GM23338 (cell line): Measurements from ENCODE around the gene TIMM44. TPM values are rescaled to one million over a fixed set of nuclear protein-coding genes. Genes with fewer than 3 reads are reported as not detected.

Experiments used
- ATAC-seq: fragments of 200-7000 bp; cut with Tn5 transposase; 3 replicates; pipeline ENCODE4 v1.9.1; 2020
- DNase-seq: peaks from one replicate; pipeline ENCODE4 v3.0.0-alpha.2; 2015; ENCODE audit warnings: low spot score
- H2AFZ ChIP-seq: fragments of 200-600 bp; sonication (generic); 2 replicates; pipeline ENCODE4 v1.8.0; 2016; ENCODE audit warnings: antibody characterized with exemption, mild to moderate bottlenecking, moderate library complexity
- H3F3A ChIP-seq: fragments of 200-600 bp; sonication (generic); replicated peaks from 2 replicates; pipeline ENCODE4 v1.8.0; 2017; ENCODE audit warnings: antibody characterized with exemption, mixed run types, low read depth
- H3K27ac ChIP-seq: fragments of 200-600 bp; sonication (generic); 2 replicates; pipeline ENCODE4 v1.6.1; 2016; ENCODE audit warnings: low read depth
- H3K27me3 ChIP-seq: fragments of 200-600 bp; sonication (generic); 2 replicates; pipeline ENCODE4 v1.8.0; 2016; ENCODE audit warnings: mild to moderate bottlenecking, mixed run types, moderate library complexity; ENCODE audit not compliant: insufficient read depth
- H3K36me3 ChIP-seq: fragments of 200-600 bp; sonication (generic); 2 replicates; pipeline ENCODE4 v1.8.0; 2016; ENCODE audit warnings: mild to moderate bottlenecking; ENCODE audit not compliant: insufficient read depth
- H3K4me1 ChIP-seq: fragments of 200-600 bp; sonication (generic); 2 replicates; pipeline ENCODE4 v1.8.0; 2016; ENCODE audit warnings: mild to moderate bottlenecking, moderate library complexity; ENCODE audit not compliant: insufficient read depth
- H3K4me2 ChIP-seq: fragments of 200-600 bp; sonication (generic); 2 replicates; pipeline ENCODE4 v1.7.1; 2017; ENCODE audit warnings: mixed run types
- H3K4me3 ChIP-seq: fragments of 200-600 bp; sonication (generic); 2 replicates; pipeline ENCODE4 v1.6.1; 2016; ENCODE audit warnings: mixed run types
- H3K79me2 ChIP-seq: fragments of 200-600 bp; sonication (generic); replicated peaks from 2 replicates; pipeline ENCODE4 v1.8.0; 2017; ENCODE audit warnings: mild to moderate bottlenecking; ENCODE audit not compliant: insufficient read depth
- H3K9me2 ChIP-seq: fragments of 200-600 bp; sonication (generic); 2 replicates; pipeline ENCODE4 v1.8.0; 2017; ENCODE audit not compliant: insufficient read depth
- H4K20me1 ChIP-seq: fragments of 200-600 bp; sonication (generic); replicated peaks from 2 replicates; pipeline ENCODE4 v1.8.0; 2017; ENCODE audit warnings: mild to moderate bottlenecking; ENCODE audit not compliant: insufficient read depth
- H3K27ac Mint-ChIP-seq: 2 replicates; pipeline ENCODE4 v1.8.0; 2020; ENCODE audit warnings: inconsistent platforms, mild to moderate bottlenecking, moderate library complexity, mixed read lengths
- H3K27me3 Mint-ChIP-seq: 3 replicates; pipeline ENCODE4 v1.8.0; 2022; ENCODE audit warnings: low read depth, mild to moderate bottlenecking, moderate library complexity, mixed read lengths, inconsistent platforms; ENCODE audit not compliant: insufficient read depth, poor library complexity
- H3K36me3 Mint-ChIP-seq: 3 replicates; pipeline ENCODE4 v1.8.0; 2021; ENCODE audit warnings: low read depth, mild to moderate bottlenecking, inconsistent platforms, moderate library complexity, mixed read lengths
- H3K4me1 Mint-ChIP-seq: 3 replicates; pipeline ENCODE4 v1.8.0; 2020; ENCODE audit warnings: mild to moderate bottlenecking, inconsistent platforms, mixed read lengths
- H3K4me3 Mint-ChIP-seq: 3 replicates; pipeline ENCODE4 v1.8.0; 2021; ENCODE audit warnings: moderate library complexity, mild to moderate bottlenecking, inconsistent platforms, mixed read lengths
- H3K9me3 Mint-ChIP-seq: 3 replicates; pipeline ENCODE4 v1.8.0; 2020; ENCODE audit warnings: moderate library complexity, mild to moderate bottlenecking, inconsistent platforms, mixed read lengths
- CTCF ChIP-seq, 2 experiments: fragments of 200-600 bp in 1 of 2; sonication (generic) in 1 of 2; conservative IDR thresholded peaks; 2 replicates each; pipeline versions ENCODE4 v1.5.1 to v1.6.1; 2016 to 2017; ENCODE audit warnings: antibody characterized with exemption in 2 of 2, low read depth in 2 of 2, mild to moderate bottlenecking in 2 of 2, moderate library complexity in 1 of 2
- ETS1 ChIP-seq: IDR thresholded peaks from 2 replicates; pipeline ENCODE4 v1.6.1; 2016; ENCODE audit warnings: antibody characterized with exemption
- EZH2phosphoT487 ChIP-seq: fragments of 200-600 bp; sonication (generic); IDR thresholded peaks from one replicate; pipeline ENCODE4 v1.8.1; 2018; ENCODE audit warnings: antibody characterized with exemption; ENCODE audit not compliant: unreplicated experiment
- JUNB ChIP-seq: IDR thresholded peaks from one replicate; pipeline ENCODE4 v1.6.1; 2016; ENCODE audit warnings: antibody characterized with exemption; ENCODE audit not compliant: unreplicated experiment
- POLR2AphosphoS5 ChIP-seq: IDR thresholded peaks from 2 replicates; pipeline ENCODE4 v1.6.1; 2016; ENCODE audit warnings: antibody characterized with exemption, low read depth
- REST ChIP-seq: IDR thresholded peaks from one replicate; pipeline ENCODE4 v1.6.1; 2018; ENCODE audit warnings: antibody characterized with exemption; ENCODE audit not compliant: unreplicated experiment
- ZNF114 ChIP-seq: fragments of 250-450 bp; sonication (Bioruptor Pico); IDR thresholded peaks from 2 replicates; pipeline ENCODE4 v1.5.0; 2020; ENCODE audit warnings: mild to moderate bottlenecking, moderate library complexity
- ZNF331 ChIP-seq: fragments of 250-450 bp; sonication (Bioruptor Pico); IDR thresholded peaks from 2 replicates; pipeline ENCODE4 v1.5.0; 2020; ENCODE audit warnings: low read depth, mild to moderate bottlenecking, moderate library complexity
- polyA plus RNA-seq: library from polyadenylated mRNA; unstranded; fragments of >200 nt; fragmentation: Nextera tagmentation; extraction: Ambion mirVana; gene quantifications from 2 replicates; pipeline ENCODE4 v1.2.1, GENCODE V29; 2016
- total RNA-seq: library from RNA; depleted of rRNA; stranded (reverse); fragments of >200 nt; shearing (Covaris generic); gene quantifications from 2 replicates; pipeline ENCODE4 v1.2.3, GENCODE V29; 2014

The TIMM44 gene
- total and polyA plus RNA-seq, 2 experiments from 2014 or later = 125 to 128 TPM

- TF ChIP-seq CTCF (conservative IDR thresholded peaks at IDR 0.05; ENCODE audit: low read depth in 2 of 2) (peak; percentile 74 to 99), JUNB (no peak), ZNF114 (CRISPR knock-in tag) (no peak)
These were observed 18.2 kb downstream of the TIMM44 start (continued) for GRCh38 chr19:7925171-7925851.

GRCh38 chr19:7924651-7925170, 18.8 kb downstream of the TIMM44 start:
- Histone ChIP-seq H3K36me3 (no peaks in the 10 kb centered on the region), H3F3A (peaks cover 29% of the 10 kb centered on the region), H3K4me3 (peak overlapping the region; percentile 61), H2AFZ (no peak overlapping the region), H3K4me1 (peaks cover 4% of the 10 kb centered on the region; the same call in 1 of the 2 replicates), H3K4me2 (peak overlapping the region; percentile 76), H4K20me1 (peaks cover 9% of the 10 kb centered on the region; the same call in 1 of the 2 replicates), H3K79me2 (no peaks in the 10 kb centered on the region), H3K9me2 (no peaks in the 10 kb centered on the region), H3K27ac (no peak overlapping the region), H3K27me3 (no peaks in the 10 kb centered on the region)
- peaks cover 11% of the 10 kb centered on the region for H3K4me1 Mint-ChIP-seq
- ATAC-seq (peak; percentile 12), DNase-seq (peak; percentile 58)
- no peak overlapping the region for H3K27ac Mint-ChIP-seq
- H3K36me3 Mint-ChIP-seq = peaks cover 24% of the 10 kb centered on the region
- TF ChIP-seq REST (no peak), POLR2AphosphoS5 (0 out of 2 replicates have a peak, but pooled peaks have one; percentile 5), JUNB (no peak)
- H3K4me3 Mint-ChIP-seq = peak overlapping the region; percentile 51; the same call in 2 of the 3 replicates
- no peaks in the 10 kb centered on the region for H3K9me3 Mint-ChIP-seq
- H3K27me3 Mint-ChIP-seq = peaks cover 25% of the 10 kb centered on the region

GRCh38 chr19:7924241-7924640, 19.2 kb downstream of the TIMM44 start:
- Histone ChIP-seq H3K36me3 (no peaks in the 10 kb centered on the region), H3K9me2 (no peaks in the 10 kb centered on the region), H3K4me3 (no peak overlapping the region; the same call in 1 of the 2 replicates), H2AFZ (no peak overlapping the region), H4K20me1 (peaks cover 9% of the 10 kb centered on the region; the same call in 1 of the 2 replicates), H3K27ac (no peak overlapping the region), H3K79me2 (no peaks in the 10 kb centered on the region), H3K27me3 (peaks cover under 1% of the 10 kb centered on the region; the same call in 1 of the 2 replicates), H3K4me1 (peaks cover 4% of the 10 kb centered on the region; the same call in 1 of the 2 replicates), H3K4me2 (peak overlapping the region; percentile 76; the same call in 1 of the 2 replicates), H3F3A (peaks cover 32% of the 10 kb centered on the region)
- H3K4me3 Mint-ChIP-seq = peak overlapping the region; percentile 56
- no peak for DNase-seq
- no peak for ATAC-seq
- peaks cover 25% of the 10 kb centered on the region for H3K27me3 Mint-ChIP-seq
- no peak overlapping the region for H3K27ac Mint-ChIP-seq
- H3K4me1 Mint-ChIP-seq = peaks cover 13% of the 10 kb centered on the region
- H3K36me3 Mint-ChIP-seq = peaks cover 24% of the 10 kb centered on the region
- no peaks in the 10 kb centered on the region for H3K9me3 Mint-ChIP-seq
- TF ChIP-seq ZNF331 (CRISPR knock-in tag) (no peak), EZH2phosphoT487 (no peak), ETS1 (no peak), ZNF114 (CRISPR knock-in tag) (no peak)
